ENCODE measurements around the gene PPFIA4.
"Not testable (repeated sequence)": the region's sequence is repeated elsewhere in the genome, so short reads cannot be mapped to it uniquely, and the experiment has no call there.

Gene PPFIA4

GRCh38 chr1:203017692-203018091 is 8.6 kb upstream of the PPFIA4 start:
- DNase-seq: no peak

GRCh38 chr1:203022855-203023254 is 3.4 kb upstream of the PPFIA4 start:
- not testable (repeated sequence) for DNase-seq

- DNase-seq: no peak
These were observed 633 bp upstream of the PPFIA4 start for GRCh38 chr1:203025686-203026030.

- DNase-seq: no peak
These were observed 674 bp downstream of the PPFIA4 start for GRCh38 chr1:203026666-203027663.

- no peak for DNase-seq
These were observed 1.9 kb downstream of the PPFIA4 start for GRCh38 chr1:203028067-203028783.

- no peak for DNase-seq
These were observed 2.7 kb downstream of the PPFIA4 start for GRCh38 chr1:203028784-203029553.

- no peak for DNase-seq
These were observed 5.2 kb downstream of the PPFIA4 start for GRCh38 chr1:203031467-203031866.

GRCh38 chr1:203033287-203033686 is 7.0 kb downstream of the PPFIA4 start:
- DNase-seq: no peak

GRCh38 chr1:203033917-203034316 is 7.6 kb downstream of the PPFIA4 start:
- no peak for DNase-seq

- no peak for DNase-seq
These were observed 8.3 kb downstream of the PPFIA4 start for GRCh38 chr1:203034422-203035110.

GRCh38 chr1:203035111-203036000 is 9.1 kb downstream of the PPFIA4 start:
- no peak for DNase-seq

- DNase-seq: no peak
These were observed 9.8 kb downstream of the PPFIA4 start for GRCh38 chr1:203036135-203036534.

- no peak for DNase-seq
These were observed 10.2 kb downstream of the PPFIA4 start for GRCh38 chr1:203036537-203036936.

GRCh38 chr1:203037509-203038190 is 11.4 kb downstream of the PPFIA4 start:
- no peak for DNase-seq

- no peak for DNase-seq
These were observed 12.0 kb downstream of the PPFIA4 start for GRCh38 chr1:203038217-203038741.

- DNase-seq: peak; percentile 45
These were observed 12.8 kb downstream of the PPFIA4 start for GRCh38 chr1:203038891-203039608.

GRCh38 chr1:203039609-203040512 is 13.6 kb downstream of the PPFIA4 start:
- no peak for DNase-seq

GRCh38 chr1:203040513-203041275 is 14.4 kb downstream of the PPFIA4 start:
- no peak for DNase-seq

Measured in COR-L47 (cell line).